Measurements from ENCODE around the gene UNC13A.

DNA sequence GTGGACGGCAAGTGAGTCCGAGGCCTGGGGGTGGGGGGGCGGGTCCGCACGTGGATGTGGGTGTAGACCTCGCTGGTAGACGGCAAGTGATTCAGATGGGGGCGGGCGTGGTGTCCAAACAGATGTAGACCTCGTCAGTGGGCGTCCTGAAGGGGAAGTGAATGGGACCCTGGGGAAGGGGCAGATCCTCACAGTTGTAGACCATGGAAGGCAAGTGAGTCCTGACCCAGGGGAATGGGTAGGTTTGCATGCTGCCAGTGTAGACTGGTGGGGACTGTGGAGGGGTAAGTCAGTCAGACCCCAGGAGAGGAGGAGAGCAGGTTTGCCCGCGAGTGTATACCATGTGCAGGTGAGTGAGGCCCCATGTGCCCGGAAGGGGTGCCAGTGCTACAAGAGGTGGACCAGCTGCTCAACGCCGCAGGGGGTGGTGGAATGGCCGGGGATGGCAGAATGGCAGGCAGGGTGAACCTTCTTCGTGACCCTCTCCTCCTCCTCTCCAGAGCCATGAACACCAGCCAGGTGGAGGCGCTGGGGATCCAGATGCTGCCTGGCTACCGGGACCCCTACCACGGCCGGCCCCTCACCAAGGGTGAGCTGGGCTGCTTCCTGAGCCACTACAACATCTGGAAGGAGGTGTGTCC lies 110.6 kb downstream of the UNC13A start:
- TF ChIP-seq TAF1 (IDR thresholded peaks at IDR 0.05; ENCODE audit: borderline replicate concordance, insufficient read depth, low read length): no peak
- no peak for TF ChIP-seq POLR2AphosphoS5 (IDR thresholded peaks at IDR 0.05; ENCODE audit: low read depth, low read length)
- no peak for TF ChIP-seq SIN3A (IDR thresholded peaks at IDR 0.05; ENCODE audit: borderline replicate concordance, insufficient read depth, low read length)
- TF ChIP-seq, protein P1, sequence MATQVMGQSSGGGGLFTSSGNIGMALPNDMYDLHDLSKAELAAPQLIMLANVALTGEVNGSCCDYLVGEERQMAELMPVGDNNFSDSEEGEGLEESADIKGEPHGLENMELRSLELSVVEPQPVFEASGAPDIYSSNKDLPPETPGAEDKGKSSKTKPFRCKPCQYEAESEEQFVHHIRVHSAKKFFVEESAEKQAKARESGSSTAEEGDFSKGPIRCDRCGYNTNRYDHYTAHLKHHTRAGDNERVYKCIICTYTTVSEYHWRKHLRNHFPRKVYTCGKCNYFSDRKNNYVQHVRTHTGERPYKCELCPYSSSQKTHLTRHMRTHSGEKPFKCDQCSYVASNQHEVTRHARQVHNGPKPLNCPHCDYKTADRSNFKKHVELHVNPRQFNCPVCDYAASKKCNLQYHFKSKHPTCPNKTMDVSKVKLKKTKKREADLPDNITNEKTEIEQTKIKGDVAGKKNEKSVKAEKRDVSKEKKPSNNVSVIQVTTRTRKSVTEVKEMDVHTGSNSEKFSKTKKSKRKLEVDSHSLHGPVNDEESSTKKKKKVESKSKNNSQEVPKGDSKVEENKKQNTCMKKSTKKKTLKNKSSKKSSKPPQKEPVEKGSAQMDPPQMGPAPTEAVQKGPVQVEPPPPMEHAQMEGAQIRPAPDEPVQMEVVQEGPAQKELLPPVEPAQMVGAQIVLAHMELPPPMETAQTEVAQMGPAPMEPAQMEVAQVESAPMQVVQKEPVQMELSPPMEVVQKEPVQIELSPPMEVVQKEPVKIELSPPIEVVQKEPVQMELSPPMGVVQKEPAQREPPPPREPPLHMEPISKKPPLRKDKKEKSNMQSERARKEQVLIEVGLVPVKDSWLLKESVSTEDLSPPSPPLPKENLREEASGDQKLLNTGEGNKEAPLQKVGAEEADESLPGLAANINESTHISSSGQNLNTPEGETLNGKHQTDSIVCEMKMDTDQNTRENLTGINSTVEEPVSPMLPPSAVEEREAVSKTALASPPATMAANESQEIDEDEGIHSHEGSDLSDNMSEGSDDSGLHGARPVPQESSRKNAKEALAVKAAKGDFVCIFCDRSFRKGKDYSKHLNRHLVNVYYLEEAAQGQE (IDR thresholded peaks at IDR 0.05; ENCODE audit: insufficient read depth in 1 of 2, low read depth in 2 of 2, low read length in 2 of 2): no peak

Measured in PFSK-1 (cell line).